ENCODE results near the gene PAK4. TPM values are rescaled to one million over a fixed set of nuclear protein-coding genes. Genes with fewer than 3 reads are reported as not detected.
"Not testable (repeated sequence)": the region's sequence is repeated elsewhere in the genome, so short reads cannot be mapped to it uniquely, and the experiment has no call there.

The PAK4 gene
- total and polyA plus RNA-seq, 7 donors: 7.2 to 22.0 (median 12.5) TPM

GRCh38 chr19:39139971-39140453 lies 14.4 kb downstream of the PAK4 start:
- H3K9me3 ChIP-seq: no peaks in the 10 kb centered on the region
- no peaks in the 10 kb centered on the region for H3K27me3 ChIP-seq (ENCODE audit: insufficient read depth in 3 of 3, low read length in 2 of 3)
- no peak for TF ChIP-seq CTCF (IDR thresholded peaks at IDR 0.05)
- intact Hi-C loops (cut with DNase I): no loop called here
- no peak overlapping the region for H3K4me3 ChIP-seq
- 48 to 63% (median 50%) methylated on average over 7 of the region's 7 CpGs for WGBS, 3 donors
- ATAC-seq: no peak
- H3K27ac ChIP-seq: no peak overlapping the region
- no peak for DNase-seq
- no peaks in the 10 kb centered on the region for H3K4me1 ChIP-seq
- H3K36me3 ChIP-seq (ENCODE audit: insufficient read depth in 1 of 2, low read depth in 1 of 2): no peaks in the 10 kb centered on the region

DNA sequence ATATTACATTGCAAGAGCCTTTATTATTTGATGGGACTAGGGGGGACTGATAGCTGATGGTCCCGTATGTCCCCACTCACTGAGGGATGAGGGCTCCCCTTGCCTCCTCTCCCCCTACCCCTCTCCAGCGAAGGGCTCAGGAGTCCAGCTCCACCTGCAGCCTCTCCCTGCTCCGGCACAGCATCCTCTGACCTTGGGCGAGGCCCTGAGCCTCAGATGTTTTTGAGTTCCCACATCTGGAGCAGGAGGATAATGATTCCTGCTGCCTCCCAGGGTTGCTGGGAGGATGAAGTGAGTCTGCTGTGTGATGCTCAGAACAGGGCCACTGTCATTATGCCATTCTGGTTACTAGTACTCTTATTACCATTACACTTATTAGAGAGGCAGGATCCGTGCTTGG lies 15.0 kb downstream of the PAK4 start:
- no peak for ATAC-seq
- Histone ChIP-seq H3K27ac (no peak overlapping the region), H3K36me3 (ENCODE audit: insufficient read depth in 1 of 2, low read depth in 1 of 2) (no peaks in the 10 kb centered on the region), H3K4me3 (no peak overlapping the region), H3K27me3 (ENCODE audit: insufficient read depth in 3 of 3, low read length in 2 of 3) (no peaks in the 10 kb centered on the region), H3K9me3 (no peaks in the 10 kb centered on the region), H3K4me1 (no peaks in the 10 kb centered on the region)
- intact Hi-C loops (cut with DNase I): no loop called here
- no peak for DNase-seq
- WGBS, 3 donors: 73 to 90% (median 81%) methylated on average over 5 of the region's 5 CpGs
- TF ChIP-seq CTCF (IDR thresholded peaks at IDR 0.05): no peak

DNA sequence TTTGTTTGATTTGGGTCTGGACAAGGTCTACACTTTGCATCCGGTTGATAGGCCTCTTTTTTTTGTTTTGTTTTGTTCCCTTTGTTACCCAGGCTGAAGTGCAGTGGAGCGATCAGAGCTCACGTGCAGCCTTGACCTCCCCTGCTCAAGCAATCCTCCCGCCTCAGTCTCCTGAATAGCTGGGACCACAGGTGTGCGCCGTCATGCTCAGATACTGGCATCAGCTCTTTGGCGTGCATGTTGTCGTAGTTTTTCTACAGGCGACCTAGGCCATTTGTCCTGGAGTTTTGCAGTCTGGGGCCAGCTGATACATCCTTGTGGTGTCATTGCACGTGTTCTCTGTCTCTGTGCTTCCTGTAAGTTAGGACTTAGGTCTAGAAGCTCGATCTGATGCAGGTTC lies 16.3 kb downstream of the PAK4 start:
- Histone ChIP-seq H3K27ac (no peak overlapping the region), H3K36me3 (ENCODE audit: insufficient read depth in 1 of 2, low read depth in 1 of 2) (no peaks in the 10 kb centered on the region), H3K4me3 (no peak overlapping the region), H3K27me3 (ENCODE audit: insufficient read depth in 3 of 3, low read length in 2 of 3) (no peaks in the 10 kb centered on the region), H3K9me3 (no peaks in the 10 kb centered on the region), H3K4me1 (no peaks in the 10 kb centered on the region)
- no peak for TF ChIP-seq CTCF (IDR thresholded peaks at IDR 0.05)
- 79 to 83% (median 80%) methylated on average over 11 of the region's 11 CpGs for WGBS, 3 donors
- no peak for DNase-seq
- ATAC-seq: no peak
- intact Hi-C loops (cut with DNase I): no loop called here

- no peak for DNase-seq
- H3K27me3 ChIP-seq (ENCODE audit: insufficient read depth in 3 of 3, low read length in 2 of 3): no peaks in the 10 kb centered on the region
Measured at GRCh38 chr19:39142630-39143029, 17.0 kb downstream of the PAK4 start.

GRCh38 chr19:39143757-39144289 lies 18.2 kb downstream of the PAK4 start:
- H3K27me3 ChIP-seq (ENCODE audit: insufficient read depth in 3 of 3, low read length in 2 of 3); intact Hi-C loops (cut with DNase I); DNase-seq; H3K4me3 ChIP-seq; H3K36me3 ChIP-seq (ENCODE audit: insufficient read depth in 1 of 2, low read depth in 1 of 2); H3K27ac ChIP-seq; H3K9me3 ChIP-seq; ATAC-seq; H3K4me1 ChIP-seq: not testable (repeated sequence)
- 81 to 83% (median 83%) methylated on average over 5 of the region's 5 CpGs for WGBS, 3 donors

More at GRCh38 chr19:39142630-39143029, 17.0 kb downstream of the PAK4 start:
- ATAC-seq: no peak
- 87 to 93% (median 92%) methylated on average over 5 of the region's 5 CpGs for WGBS, 3 donors
- intact Hi-C loops (cut with DNase I): no loop called here
- no peak for TF ChIP-seq CTCF (IDR thresholded peaks at IDR 0.05)
- H3K36me3 ChIP-seq (ENCODE audit: insufficient read depth in 1 of 2, low read depth in 1 of 2): no peaks in the 10 kb centered on the region
- H3K4me3 ChIP-seq: no peak overlapping the region
- no peak overlapping the region for H3K27ac ChIP-seq
- H3K4me1 ChIP-seq: no peaks in the 10 kb centered on the region
- no peaks in the 10 kb centered on the region for H3K9me3 ChIP-seq
